Measurements from ENCODE around the gene FLNB. TPM values are rescaled to one million over a fixed set of nuclear protein-coding genes. Genes with fewer than 3 reads are reported as not detected.

FLNB gene
- total RNA-seq, 2 donors from 2014 or later: 104 to 121 TPM

- 88 to 91% methylated on average over 4 of the region's 4 CpGs for WGBS, 2 donors
- DNase-seq (no peak), ATAC-seq (no peak)
- intact Hi-C loops (cut with DNase I): no loop called here
- TF ChIP-seq POLR2A (IDR thresholded peaks at IDR 0.05) (no peak), CTCF (IDR thresholded peaks at IDR 0.05) (no peak)
- Histone ChIP-seq H3K4me3 (no peak overlapping the region), H3K4me1 (peaks cover 10% of the 10 kb centered on the region), H3K27ac (no peak overlapping the region), H3K36me3 (replicated peaks in 1 of 2; ENCODE audit: insufficient read depth in 1 of 2, low read depth in 2 of 2) (no peaks in the 10 kb centered on the region), H3K9me3 (no peaks in the 10 kb centered on the region), H3K27me3 (no peaks in the 10 kb centered on the region)
Observed at GRCh38 chr3:58203541-58203940, 195.3 kb downstream of the FLNB start.

GRCh38 chr3:58204720-58205119, 196.5 kb downstream of the FLNB start:
- ATAC-seq (no peak), DNase-seq (no peak)
- 85 to 92% methylated on average over 3 to 4 of the region's 4 CpGs for WGBS, 2 donors
- H3K36me3 ChIP-seq (replicated peaks in 1 of 2; ENCODE audit: insufficient read depth in 1 of 2, low read depth in 2 of 2): no peaks in the 10 kb centered on the region
- intact Hi-C loops (cut with DNase I): no loop called here
- no peak overlapping the region for H3K27ac ChIP-seq
- H3K9me3 ChIP-seq: no peaks in the 10 kb centered on the region
- H3K27me3 ChIP-seq: no peaks in the 10 kb centered on the region
- no peak overlapping the region for H3K4me3 ChIP-seq
- TF ChIP-seq POLR2A (IDR thresholded peaks at IDR 0.05): no peak
- no peak for TF ChIP-seq CTCF (IDR thresholded peaks at IDR 0.05)
- peaks cover 10% of the 10 kb centered on the region for H3K4me1 ChIP-seq

GRCh38 chr3:58205981-58206380, 197.8 kb downstream of the FLNB start:
- H3K4me3 ChIP-seq: no peak overlapping the region
- peaks cover 10% of the 10 kb centered on the region for H3K4me1 ChIP-seq
- H3K27me3 ChIP-seq: no peaks in the 10 kb centered on the region
- DNase-seq (peak in 1 of 4 donors; percentile 27), ATAC-seq (no peak)
- intact Hi-C loops (cut with DNase I): no loop called here
- WGBS, 2 donors: 27 to 54% methylated on average over 4 of the region's 4 CpGs
- no peak overlapping the region for H3K27ac ChIP-seq
- H3K36me3 ChIP-seq (replicated peaks in 1 of 2; ENCODE audit: insufficient read depth in 1 of 2, low read depth in 2 of 2): no peaks in the 10 kb centered on the region
- TF ChIP-seq POLR2A (IDR thresholded peaks at IDR 0.05) (no peak), CTCF (IDR thresholded peaks at IDR 0.05) (no peak)
- H3K9me3 ChIP-seq: no peaks in the 10 kb centered on the region

GRCh38 chr3:58206406-58207011, 198.3 kb downstream of the FLNB start:
- H3K36me3 ChIP-seq (replicated peaks in 1 of 2; ENCODE audit: insufficient read depth in 1 of 2, low read depth in 2 of 2): no peaks in the 10 kb centered on the region
- H3K4me3 ChIP-seq: no peak overlapping the region
- H3K4me1 ChIP-seq: peaks cover 10% of the 10 kb centered on the region
- H3K27ac ChIP-seq: no peak overlapping the region
- intact Hi-C loops (cut with DNase I): no loop called here
- no peaks in the 10 kb centered on the region for H3K27me3 ChIP-seq
- 78 to 87% methylated on average over 4 of the region's 5 CpGs for WGBS, 2 donors
- no peak for DNase-seq
- no peak for TF ChIP-seq CTCF (IDR thresholded peaks at IDR 0.05)
- no peak for TF ChIP-seq POLR2A (IDR thresholded peaks at IDR 0.05)
- peak; percentile 24 for ATAC-seq
- H3K9me3 ChIP-seq: no peaks in the 10 kb centered on the region

- no peaks in the 10 kb centered on the region for H3K9me3 ChIP-seq
- no peak for DNase-seq
- no peak for ATAC-seq
- H3K36me3 ChIP-seq (replicated peaks in 1 of 2; ENCODE audit: insufficient read depth in 1 of 2, low read depth in 2 of 2): no peaks in the 10 kb centered on the region
- intact Hi-C loops (cut with DNase I): no loop called here
- TF ChIP-seq POLR2A (IDR thresholded peaks at IDR 0.05) (no peak), CTCF (IDR thresholded peaks at IDR 0.05) (no peak)
- H3K4me3 ChIP-seq: no peak overlapping the region
- H3K4me1 ChIP-seq: peaks cover 10% of the 10 kb centered on the region
- no peak overlapping the region for H3K27ac ChIP-seq
- WGBS, 2 donors: 83 to 90% methylated on average over 4 of the region's 4 CpGs
- H3K27me3 ChIP-seq: no peaks in the 10 kb centered on the region
Observed at GRCh38 chr3:58207954-58208353, 199.7 kb downstream of the FLNB start.
